Germinal center (tissue), 1 donor: Measurements from ENCODE around the gene C1GALT1.

Experiments
- DNase-seq: peaks from one replicate; pipeline ENCODE4 v3.0.0; 2012; ENCODE audit warnings: mixed read lengths, low spot score

Gene C1GALT1

GRCh38 chr7:7272294-7272693 is 90.0 kb downstream of the C1GALT1 start:
- no peak for DNase-seq

- DNase-seq = no peak
These were observed 92.4 kb downstream of the C1GALT1 start for GRCh38 chr7:7274782-7275181.

GRCh38 chr7:7276161-7276560 is 93.8 kb downstream of the C1GALT1 start:
- no peak for DNase-seq

- no peak for DNase-seq
These were observed 108.2 kb downstream of the C1GALT1 start for GRCh38 chr7:7290429-7291122.

- no peak for DNase-seq
These were observed 109.7 kb downstream of the C1GALT1 start for GRCh38 chr7:7292085-7292484.

- DNase-seq = no peak
These were observed 110.3 kb downstream of the C1GALT1 start for GRCh38 chr7:7292608-7293007.

- DNase-seq = no peak
These were observed 110.7 kb downstream of the C1GALT1 start for GRCh38 chr7:7293092-7293491.

GRCh38 chr7:7294911-7295310 is 112.6 kb downstream of the C1GALT1 start:
- no peak for DNase-seq
